WTC11 (cell line): Measurements from ENCODE around the gene ALDH1A2. TPM values are rescaled to one million over a fixed set of nuclear protein-coding genes. Genes with fewer than 3 reads are reported as not detected.

Source experiments
- ATAC-seq: fragments of 200-7000 bp; cut with Tn5 transposase; 2 replicates; pipeline ENCODE4 v1.10.0; 2021; ENCODE audit warnings: mild to moderate bottlenecking, moderate library complexity
- CTCF ChIA-PET: fragments of 300-600 bp; sonication (Branson Sonifier 250); formaldehyde crosslinking; loops from one replicate; lab custom pipeline; 2021; ENCODE audit warnings: antibody characterized with exemption; lab: Charles Lee
- POLR2A ChIA-PET: fragments of 350-600 bp; sonication (Branson Sonifier 250); formaldehyde crosslinking; loops from one replicate; lab custom pipeline; 2021; ENCODE audit warnings: antibody characterized with exemption; lab: Charles Lee
- DNase-seq: peaks from one replicate; pipeline ENCODE4 v3.0.0; 2021; ENCODE audit warnings: low spot score
- H3K27ac Mint-ChIP-seq: 2 replicates; pipeline ENCODE4 v1.8.0; 2021; ENCODE audit warnings: mixed read lengths
- H3K27me3 Mint-ChIP-seq: 2 replicates; pipeline ENCODE4 v1.8.0; 2021; ENCODE audit warnings: low read depth, mild to moderate bottlenecking, moderate library complexity, mixed read lengths
- H3K36me3 Mint-ChIP-seq: 2 replicates; pipeline ENCODE4 v1.8.0; 2021; ENCODE audit warnings: mixed read lengths
- H3K4me1 Mint-ChIP-seq: 2 replicates; pipeline ENCODE4 v1.8.0; 2022; ENCODE audit warnings: mixed read lengths
- H3K4me3 Mint-ChIP-seq: 2 replicates; pipeline ENCODE4 v1.8.0; 2021; ENCODE audit warnings: mild to moderate bottlenecking, moderate library complexity, mixed read lengths
- H3K9me3 Mint-ChIP-seq: 2 replicates; pipeline ENCODE4 v1.8.0; 2021; ENCODE audit warnings: mixed read lengths
- CREB1 ChIP-seq: sonication (generic); formaldehyde crosslinking; IDR thresholded peaks from 2 replicates; pipeline ENCODE4 v1.8.0; 2023; ENCODE audit warnings: mild to moderate bottlenecking, missing genetic modification reagents
- ELF4 ChIP-seq: sonication (generic); formaldehyde crosslinking; IDR thresholded peaks from 2 replicates; pipeline ENCODE4 v1.8.1; 2022; ENCODE audit warnings: low read depth, mild to moderate bottlenecking, moderate library complexity, missing genetic modification reagents
- EMX1 ChIP-seq: fragments of 250-450 bp; sonication (Bioruptor Pico); IDR thresholded peaks from 2 replicates; pipeline ENCODE4 v1.8.0; 2021; ENCODE audit warnings: mild to moderate bottlenecking
- ESRRA ChIP-seq: sonication (generic); formaldehyde crosslinking; IDR thresholded peaks from 2 replicates; pipeline ENCODE4 v1.8.1; 2022; ENCODE audit warnings: mild to moderate bottlenecking, missing genetic modification reagents, borderline replicate concordance
- ETV6 ChIP-seq: sonication (generic); formaldehyde crosslinking; IDR thresholded peaks from 2 replicates; pipeline ENCODE4 v1.8.1; 2022; ENCODE audit warnings: mild to moderate bottlenecking, missing genetic modification reagents
- FOXJ3 ChIP-seq: sonication (generic); formaldehyde crosslinking; IDR thresholded peaks from 2 replicates; pipeline ENCODE4 v1.9.0; 2021; ENCODE audit warnings: missing genetic modification reagents, mild to moderate bottlenecking, borderline replicate concordance
- GRHL2 ChIP-seq: fragments of 250-450 bp; sonication (Bioruptor Pico); IDR thresholded peaks from 2 replicates; pipeline ENCODE4 v1.8.0; 2022; ENCODE audit warnings: mild to moderate bottlenecking, moderate library complexity; ENCODE audit not compliant: insufficient replicate concordance, severe bottlenecking
- NFYB ChIP-seq: sonication (generic); formaldehyde crosslinking; conservative IDR thresholded peaks from 2 replicates; pipeline ENCODE4 v1.8.0; 2022; ENCODE audit warnings: low read depth, missing genetic modification reagents
- SMAD3 ChIP-seq: sonication (generic); formaldehyde crosslinking; IDR thresholded peaks from 2 replicates; pipeline ENCODE4 v1.8.0; 2022; ENCODE audit warnings: missing genetic modification reagents, mild to moderate bottlenecking, borderline replicate concordance
- TEAD4 ChIP-seq: sonication (generic); formaldehyde crosslinking; IDR thresholded peaks from 2 replicates; pipeline ENCODE4 v1.8.0; 2022; ENCODE audit warnings: mild to moderate bottlenecking, missing genetic modification reagents
- TP53 ChIP-seq: sonication (generic); formaldehyde crosslinking; IDR thresholded peaks from 2 replicates; pipeline ENCODE4 v1.8.1; 2023; ENCODE audit warnings: mild to moderate bottlenecking, missing genetic modification reagents
- ZBTB43 ChIP-seq: sonication (generic); formaldehyde crosslinking; IDR thresholded peaks from 2 replicates; pipeline ENCODE4 v1.8.1; 2023; ENCODE audit warnings: mild to moderate bottlenecking, missing genetic modification reagents
- ZNF219 ChIP-seq: sonication (generic); formaldehyde crosslinking; IDR thresholded peaks from 2 replicates; pipeline ENCODE4 v1.8.0; 2023; ENCODE audit warnings: missing genetic modification reagents, mild to moderate bottlenecking, borderline replicate concordance
- ZNF263 ChIP-seq: sonication (generic); formaldehyde crosslinking; IDR thresholded peaks from 2 replicates; pipeline ENCODE4 v1.8.1; 2022; ENCODE audit warnings: low read depth, mild to moderate bottlenecking, moderate library complexity, missing genetic modification reagents
- ZNF317 ChIP-seq: sonication (generic); formaldehyde crosslinking; IDR thresholded peaks from 2 replicates; pipeline ENCODE4 v1.8.1; 2023; ENCODE audit warnings: low read depth, mild to moderate bottlenecking, moderate library complexity, missing genetic modification reagents, borderline replicate concordance
- ZNF396 ChIP-seq: fragments of 250-450 bp; sonication (Bioruptor Pico); IDR thresholded peaks from 2 replicates; pipeline ENCODE4 v1.8.0; 2021; ENCODE audit warnings: mild to moderate bottlenecking, moderate library complexity, borderline replicate concordance
- ZNF425 ChIP-seq: fragments of 250-450 bp; sonication (Bioruptor Pico); conservative IDR thresholded peaks from 2 replicates; pipeline ENCODE4 v1.9.0; 2021; ENCODE audit warnings: mild to moderate bottlenecking
- total RNA-seq: library from RNA; stranded (reverse); gene quantifications from 3 replicates; pipeline ENCODE4 v1.2.3, GENCODE V29; 2021
- TF ChIP-seq, protein P1 (sequence below): sonication (generic); formaldehyde crosslinking; IDR thresholded peaks from 2 replicates; pipeline ENCODE4 v1.8.0; 2022; ENCODE audit warnings: mild to moderate bottlenecking, missing genetic modification reagents
- TF ChIP-seq, protein P2 (sequence below): fragments of 250-450 bp; sonication (Bioruptor Pico); IDR thresholded peaks from 2 replicates; pipeline ENCODE4 v1.9.0; 2021; ENCODE audit warnings: mild to moderate bottlenecking
- TF ChIP-seq, protein P3 (sequence below): sonication (generic); formaldehyde crosslinking; IDR thresholded peaks from 2 replicates; pipeline ENCODE4 v1.8.1; 2023; ENCODE audit warnings: mild to moderate bottlenecking, missing genetic modification reagents, moderate library complexity
- TF ChIP-seq, protein P4 (sequence below): fragments of 200-600 bp; IDR thresholded peaks from 2 replicates; pipeline ENCODE4 v1.8.0; 2022; ENCODE audit warnings: antibody characterized with exemption

ALDH1A2 gene
- total RNA-seq, 1 experiment from 2014 or later: 1.1 TPM

GRCh38 chr15:57950381-57950946 is 115.0 kb downstream of the ALDH1A2 start (continued):
- TF ChIP-seq, protein P1, sequence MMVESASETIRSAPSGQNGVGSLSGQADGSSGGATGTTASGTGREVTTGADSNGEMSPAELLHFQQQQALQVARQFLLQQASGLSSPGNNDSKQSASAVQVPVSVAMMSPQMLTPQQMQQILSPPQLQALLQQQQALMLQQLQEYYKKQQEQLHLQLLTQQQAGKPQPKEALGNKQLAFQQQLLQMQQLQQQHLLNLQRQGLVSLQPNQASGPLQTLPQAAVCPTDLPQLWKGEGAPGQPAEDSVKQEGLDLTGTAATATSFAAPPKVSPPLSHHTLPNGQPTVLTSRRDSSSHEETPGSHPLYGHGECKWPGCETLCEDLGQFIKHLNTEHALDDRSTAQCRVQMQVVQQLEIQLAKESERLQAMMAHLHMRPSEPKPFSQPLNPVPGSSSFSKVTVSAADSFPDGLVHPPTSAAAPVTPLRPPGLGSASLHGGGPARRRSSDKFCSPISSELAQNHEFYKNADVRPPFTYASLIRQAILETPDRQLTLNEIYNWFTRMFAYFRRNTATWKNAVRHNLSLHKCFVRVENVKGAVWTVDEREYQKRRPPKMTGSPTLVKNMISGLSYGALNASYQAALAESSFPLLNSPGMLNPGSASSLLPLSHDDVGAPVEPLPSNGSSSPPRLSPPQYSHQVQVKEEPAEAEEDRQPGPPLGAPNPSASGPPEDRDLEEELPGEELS (CRISPR knock-in tag): no peak
- TF ChIP-seq ETV6 (CRISPR knock-in tag): no peak
- TF ChIP-seq SMAD3 (CRISPR knock-in tag): no peak
- no peak for TF ChIP-seq ZNF219 (CRISPR knock-in tag)
- TF ChIP-seq CREB1 (CRISPR knock-in tag): no peak
- TF ChIP-seq ZNF425: no peak
- no peak for TF ChIP-seq GRHL2 (CRISPR knock-in tag)
- TF ChIP-seq, all 79 proteins: peak for 0

GRCh38 chr15:57949374-57949943 is 116.1 kb downstream of the ALDH1A2 start:
- Mint-ChIP-seq H3K9me3 (peaks cover 4% of the 10 kb centered on the region; the same call in 1 of the 2 replicates), H3K27ac (no peak overlapping the region), H3K4me1 (peaks cover 11% of the 10 kb centered on the region), H3K4me3 (no peak overlapping the region), H3K27me3 (no peaks in the 10 kb centered on the region), H3K36me3 (no peaks in the 10 kb centered on the region)
- ATAC-seq (no peak), DNase-seq (no peak)
- ChIA-PET POLR2A (no interaction called here), CTCF (no interaction called here)
- TF ChIP-seq ELF4 (CRISPR knock-in tag) (no peak), ESRRA (CRISPR knock-in tag) (no peak), ZNF263 (no peak), SMAD3 (CRISPR knock-in tag) (no peak), ZBTB43 (no peak), FOXJ3 (CRISPR knock-in tag) (no peak), TEAD4 (CRISPR knock-in tag) (no peak), ZNF396 (CRISPR knock-in tag) (no peak), NFYB (no peak), EMX1 (CRISPR knock-in tag) (no peak), TP53 (CRISPR knock-in tag) (no peak), ZNF317 (CRISPR knock-in tag) (no peak)
- TF ChIP-seq, protein P2, sequence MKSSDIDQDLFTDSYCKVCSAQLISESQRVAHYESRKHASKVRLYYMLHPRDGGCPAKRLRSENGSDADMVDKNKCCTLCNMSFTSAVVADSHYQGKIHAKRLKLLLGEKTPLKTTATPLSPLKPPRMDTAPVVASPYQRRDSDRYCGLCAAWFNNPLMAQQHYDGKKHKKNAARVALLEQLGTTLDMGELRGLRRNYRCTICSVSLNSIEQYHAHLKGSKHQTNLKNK: no peak
- TF ChIP-seq, protein P3, sequence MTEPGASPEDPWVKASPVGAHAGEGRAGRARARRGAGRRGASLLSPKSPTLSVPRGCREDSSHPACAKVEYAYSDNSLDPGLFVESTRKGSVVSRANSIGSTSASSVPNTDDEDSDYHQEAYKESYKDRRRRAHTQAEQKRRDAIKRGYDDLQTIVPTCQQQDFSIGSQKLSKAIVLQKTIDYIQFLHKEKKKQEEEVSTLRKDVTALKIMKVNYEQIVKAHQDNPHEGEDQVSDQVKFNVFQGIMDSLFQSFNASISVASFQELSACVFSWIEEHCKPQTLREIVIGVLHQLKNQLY: no peak
- TF ChIP-seq, protein P4, sequence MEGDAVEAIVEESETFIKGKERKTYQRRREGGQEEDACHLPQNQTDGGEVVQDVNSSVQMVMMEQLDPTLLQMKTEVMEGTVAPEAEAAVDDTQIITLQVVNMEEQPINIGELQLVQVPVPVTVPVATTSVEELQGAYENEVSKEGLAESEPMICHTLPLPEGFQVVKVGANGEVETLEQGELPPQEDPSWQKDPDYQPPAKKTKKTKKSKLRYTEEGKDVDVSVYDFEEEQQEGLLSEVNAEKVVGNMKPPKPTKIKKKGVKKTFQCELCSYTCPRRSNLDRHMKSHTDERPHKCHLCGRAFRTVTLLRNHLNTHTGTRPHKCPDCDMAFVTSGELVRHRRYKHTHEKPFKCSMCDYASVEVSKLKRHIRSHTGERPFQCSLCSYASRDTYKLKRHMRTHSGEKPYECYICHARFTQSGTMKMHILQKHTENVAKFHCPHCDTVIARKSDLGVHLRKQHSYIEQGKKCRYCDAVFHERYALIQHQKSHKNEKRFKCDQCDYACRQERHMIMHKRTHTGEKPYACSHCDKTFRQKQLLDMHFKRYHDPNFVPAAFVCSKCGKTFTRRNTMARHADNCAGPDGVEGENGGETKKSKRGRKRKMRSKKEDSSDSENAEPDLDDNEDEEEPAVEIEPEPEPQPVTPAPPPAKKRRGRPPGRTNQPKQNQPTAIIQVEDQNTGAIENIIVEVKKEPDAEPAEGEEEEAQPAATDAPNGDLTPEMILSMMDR: no peak
